ENCODE measurements around the gene CEBPE. TPM values are rescaled to one million over a fixed set of nuclear protein-coding genes. Genes with fewer than 3 reads are reported as not detected.
A peak's percentile ranks its signal among the peaks of the same experiment; 100 is the strongest.

CEBPE gene
- total RNA-seq, 1 donor from 2014 or later, result not detected

- H3K9ac ChIP-seq (ENCODE audit: low read length), result no peak overlapping the region
- H3K27ac ChIP-seq (ENCODE audit: low read depth, low read length), result no peak overlapping the region
- H3K4me3 Mint-ChIP-seq (ENCODE audit: unreplicated experiment), result peak overlapping the region; percentile 54
These were observed 35.1 kb upstream of the CEBPE start for GRCh38 chr14:23153851-23154796.

GRCh38 chr14:23151342-23151741 is 32.3 kb upstream of the CEBPE start:
- Histone ChIP-seq H3K4me3 (ENCODE audit: insufficient read depth, low read depth, low read length) (no peak overlapping the region), H4K20me1 (ENCODE audit: insufficient read depth, low read length) (no peaks in the 10 kb centered on the region), H3K4me2 (ENCODE audit: low read length) (no peak overlapping the region), H3K27ac (ENCODE audit: low read depth, low read length) (no peak overlapping the region), H3K79me2 (ENCODE audit: insufficient read depth, low read length) (no peaks in the 10 kb centered on the region), H3K9me3 (ENCODE audit: insufficient read depth, low read depth, low read length) (no peaks in the 10 kb centered on the region), H3K9ac (ENCODE audit: low read length) (no peak overlapping the region), H3K27me3 (ENCODE audit: insufficient read depth, low read length) (no peaks in the 10 kb centered on the region), H2AFZ (ENCODE audit: low read depth, low read length) (no peak overlapping the region), H3K4me1 (ENCODE audit: insufficient read depth, low read length) (peaks cover 10% of the 10 kb centered on the region), H3K36me3 (ENCODE audit: insufficient read depth, low read length) (no peaks in the 10 kb centered on the region)
- Mint-ChIP-seq H3K9me3 (ENCODE audit: unreplicated experiment) (peaks cover 10% of the 10 kb centered on the region), H3K27ac (ENCODE audit: unreplicated experiment) (no peak overlapping the region), H3K27me3 (ENCODE audit: low read depth, unreplicated experiment) (peaks cover 3% of the 10 kb centered on the region), H3K36me3 (ENCODE audit: low read depth, unreplicated experiment) (peaks cover 4% of the 10 kb centered on the region), H3K4me1 (ENCODE audit: low read depth, unreplicated experiment) (peaks cover 17% of the 10 kb centered on the region), H3K4me3 (ENCODE audit: unreplicated experiment) (no peak overlapping the region)
- TF ChIP-seq EZH2 (IDR thresholded peaks at IDR 0.05; ENCODE audit: insufficient read depth, low read length), result no peak
- no peak for TF ChIP-seq CTCF (IDR thresholded peaks at IDR 0.05; ENCODE audit: insufficient read depth, low read depth, low read length)
- DNase-seq (ENCODE audit: low read depth), result no peak
- no peak for FAIRE-seq

More at GRCh38 chr14:23153851-23154796, 35.1 kb upstream of the CEBPE start:
- no peaks in the 10 kb centered on the region for H3K9me3 Mint-ChIP-seq (ENCODE audit: unreplicated experiment)
- H4K20me1 ChIP-seq (ENCODE audit: insufficient read depth, low read length), result no peaks in the 10 kb centered on the region
- H3K36me3 ChIP-seq (ENCODE audit: insufficient read depth, low read length), result no peaks in the 10 kb centered on the region
- H3K79me2 ChIP-seq (ENCODE audit: insufficient read depth, low read length), result no peaks in the 10 kb centered on the region
- peaks cover 2% of the 10 kb centered on the region for H3K36me3 Mint-ChIP-seq (ENCODE audit: low read depth, unreplicated experiment)
- no peak for TF ChIP-seq EZH2 (IDR thresholded peaks at IDR 0.05; ENCODE audit: insufficient read depth, low read length)
- no peak for TF ChIP-seq CTCF (IDR thresholded peaks at IDR 0.05; ENCODE audit: insufficient read depth, low read depth, low read length)
- no peak overlapping the region for H2AFZ ChIP-seq (ENCODE audit: low read depth, low read length)
- H3K4me1 ChIP-seq (ENCODE audit: insufficient read depth, low read length), result peaks cover 10% of the 10 kb centered on the region
- H3K27me3 ChIP-seq (ENCODE audit: insufficient read depth, low read length), result peaks cover 5% of the 10 kb centered on the region
- H3K4me3 ChIP-seq (ENCODE audit: insufficient read depth, low read depth, low read length), result no peak overlapping the region
- no peaks in the 10 kb centered on the region for H3K9me3 ChIP-seq (ENCODE audit: insufficient read depth, low read depth, low read length)
- H3K4me1 Mint-ChIP-seq (ENCODE audit: low read depth, unreplicated experiment), result peaks cover 17% of the 10 kb centered on the region
- FAIRE-seq, result no peak
- peak; percentile 41 for DNase-seq (ENCODE audit: low read depth)
- peak overlapping the region; percentile 54 for H3K27ac Mint-ChIP-seq (ENCODE audit: unreplicated experiment)
- H3K4me2 ChIP-seq (ENCODE audit: low read length), result no peak overlapping the region
- H3K27me3 Mint-ChIP-seq (ENCODE audit: low read depth, unreplicated experiment), result peaks cover 6% of the 10 kb centered on the region

GRCh38 chr14:23149745-23150144 is 30.7 kb upstream of the CEBPE start:
- Histone ChIP-seq H3K27ac (ENCODE audit: low read depth, low read length) (no peak overlapping the region), H3K9ac (ENCODE audit: low read length) (no peak overlapping the region), H3K9me3 (ENCODE audit: insufficient read depth, low read depth, low read length) (no peaks in the 10 kb centered on the region), H3K4me3 (ENCODE audit: insufficient read depth, low read depth, low read length) (no peak overlapping the region), H3K4me2 (ENCODE audit: low read length) (no peak overlapping the region), H4K20me1 (ENCODE audit: insufficient read depth, low read length) (no peaks in the 10 kb centered on the region), H3K27me3 (ENCODE audit: insufficient read depth, low read length) (no peaks in the 10 kb centered on the region), H2AFZ (ENCODE audit: low read depth, low read length) (no peak overlapping the region), H3K79me2 (ENCODE audit: insufficient read depth, low read length) (no peaks in the 10 kb centered on the region), H3K4me1 (ENCODE audit: insufficient read depth, low read length) (peaks cover 2% of the 10 kb centered on the region), H3K36me3 (ENCODE audit: insufficient read depth, low read length) (no peaks in the 10 kb centered on the region)
- H3K4me1 Mint-ChIP-seq (ENCODE audit: low read depth, unreplicated experiment), result peaks cover 11% of the 10 kb centered on the region
- H3K4me3 Mint-ChIP-seq (ENCODE audit: unreplicated experiment), result no peak overlapping the region
- FAIRE-seq (no peak), DNase-seq (ENCODE audit: low read depth) (no peak)
- peaks cover 4% of the 10 kb centered on the region for H3K36me3 Mint-ChIP-seq (ENCODE audit: low read depth, unreplicated experiment)
- H3K27me3 Mint-ChIP-seq (ENCODE audit: low read depth, unreplicated experiment), result peaks cover 3% of the 10 kb centered on the region
- no peak overlapping the region for H3K27ac Mint-ChIP-seq (ENCODE audit: unreplicated experiment)
- H3K9me3 Mint-ChIP-seq (ENCODE audit: unreplicated experiment), result peaks cover 10% of the 10 kb centered on the region
- TF ChIP-seq CTCF (IDR thresholded peaks at IDR 0.05; ENCODE audit: insufficient read depth, low read depth, low read length) (no peak), EZH2 (IDR thresholded peaks at IDR 0.05; ENCODE audit: insufficient read depth, low read length) (no peak)

All from astrocyte (in vitro differentiated cells and primary cell).